ENCODE results near the gene KCNH1.
"Not testable (repeated sequence)": the region's sequence is repeated elsewhere in the genome, so short reads cannot be mapped to it uniquely, and the experiment has no call there.

KCNH1 gene

DNA sequence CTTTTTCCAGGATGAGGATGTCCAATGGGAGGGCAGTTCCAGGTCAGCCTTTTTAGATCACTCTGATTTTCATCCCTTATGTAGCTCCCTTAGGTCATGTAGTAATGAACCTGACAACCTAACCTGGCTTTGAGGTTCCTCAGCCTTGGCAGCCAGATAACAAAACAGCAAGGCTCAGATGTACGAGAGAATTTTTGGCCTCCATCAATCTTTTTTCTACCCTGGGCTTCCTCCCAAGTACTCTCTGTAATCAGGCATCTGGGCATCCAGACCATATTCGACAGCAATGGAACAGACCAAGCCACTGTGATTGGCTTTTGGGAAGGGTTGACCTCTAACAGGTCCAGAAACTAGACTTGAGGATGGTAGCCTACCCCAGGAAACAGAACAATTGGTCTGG is 38.6 kb downstream of the KCNH1 start:
- DNase-seq (ENCODE audit: low read depth), result no peak

- DNase-seq (ENCODE audit: low read depth), result no peak
Observed at GRCh38 chr1:211092955-211093354, 41.0 kb downstream of the KCNH1 start.

DNA sequence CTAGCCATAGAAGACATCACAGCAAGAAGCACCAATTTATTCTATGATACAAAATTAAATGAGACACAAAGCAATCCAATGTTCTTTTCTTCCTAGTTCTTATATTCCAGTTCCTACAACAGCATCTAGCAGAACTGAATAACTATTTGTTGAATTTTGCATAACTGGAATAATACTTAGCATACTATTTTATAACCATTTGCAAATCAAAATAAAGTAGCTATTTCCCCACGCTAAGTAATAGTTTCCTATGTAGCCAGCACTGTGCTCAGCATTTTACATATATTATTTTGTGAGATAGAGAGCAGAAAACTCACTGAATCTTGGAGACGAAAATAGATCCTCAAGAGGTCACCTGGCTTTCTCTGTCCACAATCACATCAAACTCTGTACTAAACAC is 42.1 kb downstream of the KCNH1 start:
- DNase-seq (ENCODE audit: low read depth), result no peak

DNA sequence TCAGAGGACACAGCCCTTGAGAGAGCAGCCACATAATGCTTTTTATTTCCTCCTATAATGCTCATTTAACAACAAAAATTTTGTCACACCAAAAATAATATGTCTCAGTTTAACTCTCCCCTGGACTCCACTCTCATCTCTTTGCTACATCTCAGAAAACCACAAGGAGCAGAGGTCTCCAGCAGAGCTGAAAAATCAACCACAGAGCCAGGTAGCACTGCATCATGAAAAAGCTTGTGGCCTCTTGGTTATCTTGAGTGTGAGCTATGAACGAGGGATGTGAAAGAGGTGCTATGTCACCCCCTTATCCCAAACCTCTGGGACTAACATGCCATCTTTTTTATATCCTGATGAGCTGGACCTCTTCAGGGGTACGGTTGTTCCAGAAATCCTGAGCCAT is 44.4 kb downstream of the KCNH1 start:
- DNase-seq (ENCODE audit: low read depth), result no peak

DNA sequence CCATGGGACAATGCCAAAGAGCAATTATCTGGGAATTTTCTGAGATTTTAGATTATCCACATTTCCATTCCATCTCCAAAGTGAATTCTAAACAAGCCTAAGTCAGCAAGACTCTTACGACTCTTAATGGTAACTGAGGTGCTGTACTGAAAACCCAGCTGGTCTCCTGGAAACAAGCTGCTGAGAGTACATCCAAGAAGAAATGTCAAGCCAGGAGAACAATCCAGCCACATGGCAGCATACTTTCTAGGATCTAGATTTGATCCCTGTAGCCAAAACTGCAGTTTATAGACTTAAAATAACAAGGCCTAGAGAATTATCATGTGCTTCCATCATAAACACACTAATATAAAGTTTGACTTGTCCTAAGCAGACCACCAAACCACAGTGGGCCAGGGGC is 45.8 kb downstream of the KCNH1 start:
- no peak for DNase-seq (ENCODE audit: low read depth)

DNA sequence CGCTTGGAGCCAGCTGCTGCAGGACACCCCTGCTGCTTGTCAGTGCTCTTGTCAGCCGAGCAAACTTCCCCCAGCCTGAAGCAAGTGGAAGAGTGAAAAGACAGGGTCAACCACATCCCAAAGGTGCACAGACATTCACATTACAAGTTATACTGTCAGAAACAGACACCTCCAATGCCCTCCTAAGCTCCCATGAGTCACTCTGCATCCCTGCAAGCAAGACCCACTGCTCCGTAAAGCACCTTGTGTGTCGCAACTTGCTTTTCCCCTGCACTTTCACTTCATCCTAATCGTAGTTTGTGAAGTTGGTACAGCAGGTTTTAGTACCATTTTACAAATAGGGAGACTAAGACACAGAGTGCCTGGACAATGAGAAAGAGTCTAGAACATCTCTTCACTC is 51.1 kb downstream of the KCNH1 start:
- DNase-seq (ENCODE audit: low read depth), result no peak

GRCh38 chr1:211081447-211081846 is 52.5 kb downstream of the KCNH1 start:
- DNase-seq (ENCODE audit: low read depth), result not testable (repeated sequence)

DNA sequence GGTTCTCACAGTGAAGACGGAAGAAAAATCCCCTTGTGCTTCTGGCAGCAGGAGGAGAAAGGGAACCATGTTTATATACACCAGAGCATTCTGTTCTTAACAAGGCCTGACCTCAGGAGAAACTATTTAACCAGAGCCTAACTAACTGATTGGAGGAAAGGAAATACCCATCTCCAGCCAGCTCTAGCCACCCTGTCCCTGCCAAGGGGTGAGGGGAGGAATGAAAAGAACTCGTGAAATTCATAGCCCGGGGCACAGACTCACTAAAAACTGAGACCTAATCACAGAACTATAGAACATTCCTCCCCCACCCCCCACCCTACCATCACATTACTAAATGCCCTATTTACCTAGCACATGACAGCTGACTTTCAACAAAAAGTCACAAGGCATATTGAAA is 65.0 kb downstream of the KCNH1 start:
- DNase-seq (ENCODE audit: low read depth), result no peak

DNA sequence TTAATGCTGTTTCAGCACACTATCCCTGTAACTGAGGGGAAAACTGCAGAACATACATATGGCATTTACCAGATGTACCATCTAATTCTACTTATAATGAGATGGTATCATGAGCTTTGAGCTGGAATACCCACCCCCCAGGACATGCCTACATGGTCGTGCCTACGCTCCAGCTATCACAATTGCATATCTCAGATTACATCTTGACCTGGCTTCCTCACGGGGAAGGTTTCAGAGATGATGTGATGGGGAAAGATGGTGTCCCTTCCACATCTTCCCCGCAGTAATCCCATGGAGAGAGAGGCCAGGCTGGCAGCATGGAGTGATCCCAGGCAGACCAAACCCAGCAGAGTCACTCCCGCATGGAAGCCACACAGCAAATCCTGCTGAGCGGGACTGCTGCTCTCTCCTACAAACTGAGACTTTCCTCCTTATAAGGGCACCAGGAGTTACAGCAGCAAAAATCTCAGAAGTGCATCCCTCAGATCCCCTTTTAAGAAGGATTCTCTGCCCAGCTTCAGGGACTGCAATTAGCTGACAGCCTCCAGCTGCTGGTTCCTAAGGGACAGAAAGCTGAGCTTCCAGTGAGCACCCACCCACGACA is 67.1 kb downstream of the KCNH1 start:
- no peak for DNase-seq (ENCODE audit: low read depth)

GRCh38 chr1:211041838-211042237 is 92.1 kb downstream of the KCNH1 start:
- not testable (repeated sequence) for DNase-seq (ENCODE audit: low read depth)

- peak; percentile 91 for DNase-seq (ENCODE audit: low read depth)
Observed at GRCh38 chr1:211037095-211037494, 96.9 kb downstream of the KCNH1 start.

DNA sequence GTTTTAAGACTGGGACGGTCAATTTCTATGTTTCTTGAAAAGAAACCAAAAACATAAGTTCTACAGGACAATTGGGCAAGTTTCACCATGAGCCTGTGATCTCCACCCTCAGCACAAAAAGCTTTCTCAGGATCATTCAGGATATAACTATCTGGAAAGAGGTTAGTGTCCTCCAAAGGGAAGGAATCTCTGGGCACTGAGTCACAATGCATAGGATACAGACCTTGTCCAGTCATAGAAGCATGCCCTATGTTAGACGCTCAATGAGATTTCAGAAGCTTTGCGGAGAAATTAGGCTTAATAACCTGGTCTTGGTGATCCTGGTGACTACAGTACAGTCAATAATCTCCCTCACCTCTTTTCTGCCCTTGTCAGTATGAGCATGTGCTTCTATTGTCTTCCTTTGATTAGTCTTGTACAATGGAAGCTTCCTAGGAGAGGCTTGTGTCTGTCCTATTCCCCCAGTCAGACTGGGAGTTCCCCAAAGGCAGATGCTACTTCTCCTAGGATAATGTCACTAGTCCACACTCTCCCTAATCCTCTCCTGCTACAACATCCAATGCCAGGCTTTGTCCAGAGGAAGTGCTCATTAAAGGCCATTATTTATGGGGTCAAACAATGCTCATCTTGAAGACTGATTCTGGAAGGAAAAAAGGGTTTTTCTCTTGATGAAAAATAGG is 97.4 kb downstream of the KCNH1 start:
- no peak for DNase-seq (ENCODE audit: low read depth)

GRCh38 chr1:211035821-211036380 is 98.0 kb downstream of the KCNH1 start:
- no peak for DNase-seq (ENCODE audit: low read depth)

DNA sequence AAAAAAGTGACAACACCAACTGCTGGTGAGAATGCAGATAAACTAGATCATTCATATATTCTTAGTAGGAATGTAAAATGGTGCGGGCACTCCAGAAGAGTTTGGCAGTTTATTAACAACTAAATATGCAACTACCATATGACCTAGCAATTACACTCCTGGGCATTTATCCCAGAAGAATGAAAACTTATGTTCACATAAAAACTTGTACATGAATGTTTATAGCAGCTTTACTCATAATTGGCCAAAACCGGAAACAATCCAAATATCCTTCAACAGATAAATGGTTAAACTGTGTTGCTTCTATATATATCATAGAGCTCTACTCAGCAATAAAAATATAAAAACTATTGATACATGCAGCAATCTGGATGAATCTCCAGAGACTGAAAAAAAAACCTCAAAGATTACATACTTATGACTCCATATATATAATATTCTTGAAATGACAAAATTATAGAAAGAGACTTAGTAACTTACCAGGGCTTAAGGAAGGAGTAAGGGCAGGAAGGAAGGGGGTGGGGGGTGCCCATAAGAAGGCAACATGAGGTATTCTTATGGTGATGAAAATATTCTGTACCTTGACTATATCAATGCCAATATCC is 99.9 kb downstream of the KCNH1 start:
- DNase-seq (ENCODE audit: low read depth), result no peak

DNA sequence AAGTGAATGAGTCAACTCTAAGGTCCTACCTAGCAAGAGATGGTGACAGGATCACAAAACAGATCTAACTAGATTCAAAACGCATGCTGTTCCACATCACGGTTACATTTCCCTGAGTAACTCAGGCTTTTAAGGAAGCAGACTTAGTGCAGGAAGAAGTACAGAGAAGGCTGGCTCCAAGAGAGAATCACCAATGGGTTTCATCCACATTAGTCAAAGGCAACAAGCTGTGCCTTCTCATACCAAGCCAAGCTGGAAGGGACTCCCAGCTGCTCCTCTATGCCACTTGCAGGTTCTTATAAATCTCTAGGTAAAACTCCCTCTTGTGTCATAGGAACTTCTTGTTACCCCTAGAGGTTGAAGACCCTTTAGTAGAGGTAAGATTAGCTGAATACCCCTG is 109.0 kb downstream of the KCNH1 start:
- DNase-seq (ENCODE audit: low read depth), result no peak

GRCh38 chr1:211019266-211019665 is 114.7 kb downstream of the KCNH1 start:
- DNase-seq (ENCODE audit: low read depth), result no peak

DNA sequence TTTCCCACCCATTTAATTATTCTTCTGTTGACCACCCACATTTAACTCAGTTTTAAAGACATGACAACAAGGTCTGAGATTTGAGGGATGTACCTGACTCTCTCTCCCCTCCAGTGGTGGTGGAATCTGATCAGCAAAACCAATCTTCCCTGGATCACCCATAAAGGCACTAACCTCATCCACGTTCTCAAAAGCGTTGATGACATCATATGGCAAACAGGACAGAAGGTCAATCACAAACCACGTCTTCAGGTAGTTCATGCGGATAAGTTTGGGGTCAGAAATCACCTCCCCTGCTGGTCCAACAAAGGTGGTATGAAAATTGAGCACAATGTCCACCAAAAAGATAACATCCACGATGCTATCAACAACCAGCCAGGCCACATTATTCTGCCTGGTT is 115.3 kb downstream of the KCNH1 start:
- no peak for DNase-seq (ENCODE audit: low read depth)

DNA sequence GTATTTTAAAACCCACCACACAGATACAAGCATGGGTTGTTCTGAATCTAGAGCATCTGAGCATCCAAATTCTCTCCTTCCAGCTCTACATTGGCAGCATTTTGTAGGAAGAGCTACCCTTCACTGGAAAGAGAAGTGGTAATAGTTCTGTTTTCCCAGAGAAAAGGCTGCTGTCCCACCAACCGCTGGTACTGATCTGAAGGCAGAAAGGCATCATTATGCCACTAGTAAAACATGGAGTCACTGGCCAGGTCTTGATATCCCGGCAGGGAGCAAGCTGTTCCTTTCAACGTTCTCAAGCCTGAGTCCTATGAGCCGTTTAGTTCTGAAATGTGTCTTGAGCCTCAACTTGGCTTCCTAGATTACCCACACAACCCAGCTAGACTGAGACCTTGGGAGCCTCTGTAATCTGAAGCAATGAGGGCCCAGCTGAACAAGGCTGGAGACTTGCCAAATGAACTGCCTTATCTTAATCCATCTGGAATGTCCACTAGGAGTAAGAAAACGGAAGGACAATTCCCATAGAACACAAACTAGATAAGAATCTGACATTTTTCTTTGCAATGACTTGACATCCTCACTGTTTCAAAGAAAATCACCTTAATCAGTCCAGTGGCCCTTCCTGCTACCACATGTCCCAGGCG is 116.8 kb downstream of the KCNH1 start:
- no peak for DNase-seq (ENCODE audit: low read depth)

DNA sequence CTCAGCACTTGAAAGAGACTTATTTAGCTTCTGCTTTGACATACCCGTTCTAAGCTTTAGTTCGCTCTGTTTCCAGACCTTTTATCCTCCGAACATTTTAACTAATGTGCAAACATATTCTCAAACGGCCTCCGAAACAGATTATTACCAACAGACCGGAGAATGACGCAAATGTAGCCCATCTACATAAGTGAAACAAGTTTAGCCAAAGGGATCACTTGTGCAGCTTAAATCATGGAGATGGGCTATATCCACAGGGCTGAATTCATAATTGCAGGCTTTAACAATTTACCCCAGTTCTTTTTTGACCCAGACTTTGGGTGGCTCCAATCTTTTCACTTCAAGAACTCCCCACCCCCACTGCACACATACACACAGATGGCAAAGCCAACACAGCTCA is 119.7 kb downstream of the KCNH1 start:
- DNase-seq (ENCODE audit: low read depth), result no peak

GRCh38 chr1:211013346-211014240 is 120.4 kb downstream of the KCNH1 start:
- no peak for DNase-seq (ENCODE audit: low read depth)

DNA sequence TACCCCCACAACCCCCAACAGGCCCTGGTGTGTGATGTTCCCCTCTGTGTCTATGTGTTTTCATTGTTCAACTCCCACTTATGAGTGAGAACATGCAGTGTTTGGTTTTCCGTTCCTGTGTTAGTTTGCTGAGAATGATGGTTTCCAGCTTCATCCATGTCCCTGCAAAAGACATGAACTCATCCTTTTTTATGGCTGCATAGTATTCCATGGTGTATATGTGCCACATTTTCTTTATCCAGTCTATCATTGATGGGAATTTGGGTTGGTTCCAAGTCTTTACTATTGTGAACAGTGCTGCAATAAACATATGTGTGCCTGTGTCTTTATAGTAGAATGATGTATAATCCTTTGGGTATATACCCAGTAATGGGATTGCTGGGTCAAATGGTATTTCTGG is 122.8 kb downstream of the KCNH1 start:
- not testable (repeated sequence) for DNase-seq (ENCODE audit: low read depth)

GRCh38 chr1:211009944-211010343 is 124.0 kb downstream of the KCNH1 start:
- DNase-seq (ENCODE audit: low read depth), result no peak

Data from HS-5 (cell line).